GM23248 (cell line): ENCODE results near the gene STAT1.

Experiments
- EZH2 ChIP-seq: fragments of 200-600 bp; sonication (generic); IDR thresholded peaks from 2 replicates; pipeline ENCODE4 v1.6.1; 2018; ENCODE audit warnings: antibody characterized with exemption, mild to moderate bottlenecking; ENCODE audit not compliant: insufficient read depth, poor library complexity, severe bottlenecking
- EZH2phosphoT487 ChIP-seq: fragments of 200-600 bp; sonication (generic); IDR thresholded peaks from 2 replicates; pipeline ENCODE4 v1.6.1; 2018; ENCODE audit warnings: antibody characterized with exemption, moderate library complexity, mild to moderate bottlenecking, low read depth; ENCODE audit not compliant: insufficient read depth

DNA sequence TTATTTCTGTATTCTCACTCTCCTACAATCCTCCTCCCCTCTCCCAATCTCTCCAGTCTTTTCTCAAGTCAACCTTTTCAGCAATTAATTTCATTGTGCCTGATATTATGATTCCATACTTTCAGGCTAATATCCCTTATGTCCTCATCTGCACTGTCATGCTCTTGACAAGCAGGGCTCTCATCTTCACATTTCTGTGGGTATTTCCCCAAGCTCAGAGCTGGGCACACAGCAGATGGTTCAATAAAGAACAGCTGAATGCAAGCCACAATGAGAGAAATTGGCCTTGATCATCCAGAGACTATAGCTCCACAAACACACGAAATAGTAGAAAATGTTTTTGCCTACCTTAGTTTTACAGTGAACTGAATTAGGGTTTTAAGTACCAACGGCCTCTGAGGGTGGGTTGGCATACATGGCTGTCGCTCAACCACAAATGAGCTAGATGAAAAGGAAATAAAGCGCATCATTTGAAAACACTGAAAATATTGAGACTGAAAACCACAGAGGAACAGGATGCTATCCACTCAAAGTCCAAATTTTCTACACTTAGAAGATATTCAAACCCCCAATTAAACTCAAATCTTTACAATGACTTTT, 47.5 kb upstream of the STAT1 start:
- TF ChIP-seq EZH2phosphoT487 (no peak), EZH2 (no peak)
